Breast epithelium (tissue), 3 donors: Measurements from ENCODE around the gene PWWP2B.

ENCODE experiments used
- CTCF ChIP-seq, 3 donors: fragments of 450-650 bp; IDR thresholded peaks; one replicate each; pipeline ENCODE4 v1.5.1; 2016 to 2017; ENCODE audit warnings: antibody characterized with exemption in 3 of 3, mild to moderate bottlenecking in 3 of 3, moderate library complexity in 3 of 3
- POLR2AphosphoS5 ChIP-seq, 3 donors: sonication (generic); formaldehyde crosslinking; IDR thresholded peaks; one replicate each; pipeline ENCODE4 v1.6.1; 2017; ENCODE audit warnings: antibody characterized with exemption in 3 of 3

- no peak for TF ChIP-seq CTCF (IDR thresholded peaks at IDR 0.05)
- TF ChIP-seq POLR2AphosphoS5 (IDR thresholded peaks at IDR 0.05): no peak
Measured at GRCh38 chr10:132399117-132400035, 2.4 kb downstream of the PWWP2B start.
